HFFc6 (cell line): Measurements from ENCODE around the gene GUCA2A. TPM values are rescaled to one million over a fixed set of nuclear protein-coding genes. Genes with fewer than 3 reads are reported as not detected.

ENCODE experiments used
- DNase-seq: peaks from one replicate; pipeline ENCODE4 v3.0.0-alpha.2; 2018
- H3K27ac Mint-ChIP-seq: 2 replicates; pipeline ENCODE4 v1.8.0; 2020; ENCODE audit warnings: mild to moderate bottlenecking, mixed read lengths
- H3K27me3 Mint-ChIP-seq: 2 replicates; pipeline ENCODE4 v1.8.0; 2021; ENCODE audit warnings: mild to moderate bottlenecking, moderate library complexity, mixed read lengths; ENCODE audit not compliant: insufficient read depth
- H3K36me3 Mint-ChIP-seq: 2 replicates; pipeline ENCODE4 v1.8.0; 2021; ENCODE audit warnings: low read depth, mixed read lengths
- H3K4me1 Mint-ChIP-seq: 2 replicates; pipeline ENCODE4 v1.8.0; 2020; ENCODE audit warnings: low read depth, mixed read lengths
- H3K4me3 Mint-ChIP-seq: 2 replicates; pipeline ENCODE4 v1.8.0; 2020; ENCODE audit warnings: mild to moderate bottlenecking, moderate library complexity, mixed read lengths
- H3K9me3 Mint-ChIP-seq: 2 replicates; pipeline ENCODE4 v1.8.0; 2020; ENCODE audit warnings: mild to moderate bottlenecking, mixed read lengths
- CTCF ChIP-seq: fragments of 200-600 bp; sonication (generic); IDR thresholded peaks from 2 replicates; pipeline ENCODE4 v1.5.0; 2021; ENCODE audit warnings: antibody characterized with exemption, mild to moderate bottlenecking
- total RNA-seq, 6 experiments: library from RNA; stranded (reverse); fragmentation: NEBNext Ultra II Directional; extraction: Animal tissue kit (Norgen Biotek cat#: 25700); gene quantifications; 2 replicates in 1 of 6; 3 replicates in 5 of 6; pipeline ENCODE4 v1.2.3, GENCODE V29; 2021

The GUCA2A gene
- total RNA-seq, 6 experiments from 2014 or later = not detected

GRCh38 chr1:42128499-42128898 is 36.0 kb downstream of the GUCA2A start:
- Mint-ChIP-seq H3K27ac (no peak overlapping the region), H3K9me3 (no peaks in the 10 kb centered on the region), H3K4me1 (no peaks in the 10 kb centered on the region), H3K36me3 (no peaks in the 10 kb centered on the region), H3K4me3 (no peak overlapping the region), H3K27me3 (peaks cover 20% of the 10 kb centered on the region)
- DNase-seq = no peak
- no peak for TF ChIP-seq CTCF

- H3K9me3 Mint-ChIP-seq = no peaks in the 10 kb centered on the region
- H3K27me3 Mint-ChIP-seq = peaks cover 20% of the 10 kb centered on the region
- H3K4me1 Mint-ChIP-seq = no peaks in the 10 kb centered on the region
- no peak overlapping the region for H3K27ac Mint-ChIP-seq
- no peaks in the 10 kb centered on the region for H3K36me3 Mint-ChIP-seq
- DNase-seq = no peak
- no peak overlapping the region for H3K4me3 Mint-ChIP-seq
- TF ChIP-seq CTCF = no peak
Observed at GRCh38 chr1:42127767-42128166, 36.8 kb downstream of the GUCA2A start.

GRCh38 chr1:42125552-42125951 is 39.0 kb downstream of the GUCA2A start:
- Mint-ChIP-seq H3K27ac (no peak overlapping the region), H3K4me1 (no peaks in the 10 kb centered on the region), H3K9me3 (no peaks in the 10 kb centered on the region), H3K27me3 (peaks cover 16% of the 10 kb centered on the region), H3K4me3 (no peak overlapping the region), H3K36me3 (no peaks in the 10 kb centered on the region)
- TF ChIP-seq CTCF = no peak
- no peak for DNase-seq

GRCh38 chr1:42122408-42122807 is 42.1 kb downstream of the GUCA2A start:
- Mint-ChIP-seq H3K4me1 (no peaks in the 10 kb centered on the region), H3K27ac (no peak overlapping the region), H3K9me3 (no peaks in the 10 kb centered on the region), H3K4me3 (no peak overlapping the region), H3K36me3 (no peaks in the 10 kb centered on the region), H3K27me3 (peaks cover 13% of the 10 kb centered on the region)
- no peak for TF ChIP-seq CTCF
- DNase-seq = no peak

- no peaks in the 10 kb centered on the region for H3K9me3 Mint-ChIP-seq
- DNase-seq = no peak
- H3K4me1 Mint-ChIP-seq = no peaks in the 10 kb centered on the region
- no peak overlapping the region for H3K4me3 Mint-ChIP-seq
- H3K27me3 Mint-ChIP-seq = peaks cover 22% of the 10 kb centered on the region
- no peaks in the 10 kb centered on the region for H3K36me3 Mint-ChIP-seq
- H3K27ac Mint-ChIP-seq = no peak overlapping the region
- no peak for TF ChIP-seq CTCF
Observed at GRCh38 chr1:42118125-42118524, 46.4 kb downstream of the GUCA2A start.

GRCh38 chr1:42117214-42117613 is 47.3 kb downstream of the GUCA2A start:
- Mint-ChIP-seq H3K36me3 (no peaks in the 10 kb centered on the region), H3K4me1 (no peaks in the 10 kb centered on the region), H3K27ac (no peak overlapping the region), H3K4me3 (no peak overlapping the region), H3K27me3 (peaks cover 26% of the 10 kb centered on the region), H3K9me3 (no peaks in the 10 kb centered on the region)
- no peak for DNase-seq
- no peak for TF ChIP-seq CTCF
